ENCODE results near the gene SACM1L. TPM values are rescaled to one million over a fixed set of nuclear protein-coding genes. Genes with fewer than 3 reads are reported as not detected.
A peak's percentile ranks its signal among the peaks of the same experiment; 100 is the strongest.

Gene SACM1L
- total and polyA plus RNA-seq, 2 of the 4 experiments (the other 2 are of a cell fraction): 19.0 to 40.9 TPM

DNA sequence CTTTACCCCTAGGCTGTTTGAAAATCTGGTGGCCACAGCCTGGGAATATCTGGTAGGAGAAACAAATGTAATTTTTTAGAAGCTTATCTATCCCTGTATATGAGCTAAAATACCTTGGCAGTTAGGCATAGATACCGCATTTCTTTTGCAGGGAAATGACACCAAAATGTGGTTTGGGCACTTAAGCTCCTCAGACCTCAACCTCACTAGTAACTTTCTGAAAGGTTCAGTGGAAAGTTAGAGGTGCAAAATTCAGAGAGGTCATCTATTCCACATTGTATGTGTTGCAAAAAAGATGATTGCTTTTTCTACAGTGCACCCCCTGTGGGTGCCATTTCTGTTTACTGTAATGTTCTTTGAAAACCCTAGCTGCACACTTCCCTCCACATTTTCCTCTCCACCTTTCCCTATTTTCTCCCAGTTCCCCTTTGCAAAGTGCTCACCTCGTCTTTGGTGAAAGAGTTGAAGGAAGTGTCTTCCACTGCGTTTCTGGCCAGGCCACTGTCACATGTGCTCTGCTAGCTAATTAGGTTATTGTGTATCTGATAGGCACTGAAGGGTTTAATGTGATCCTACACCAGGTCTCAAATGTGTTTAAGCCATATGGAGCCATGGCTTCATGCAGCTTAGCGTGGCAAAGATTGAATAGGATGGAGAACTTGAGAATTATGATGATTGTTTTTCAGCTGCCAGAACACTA lies 1.3 kb downstream of the SACM1L start:
- ATAC-seq (ENCODE audit: low read depth) (no peak), DNase-seq (no peak)
- BruUV-seq (replicated peaks): no TSS peak
- dilution Hi-C loops (cut with HindIII; ENCODE audit: low sequenced_read_pairs, unreplicated experiment) (no loop called here), intact Hi-C loops (cut with micrococcal nuclease) (loop anchor here (5.0 kb wide), 1 partner anchor 37 kb away; no protein-coding TSS in a partner anchor), in situ Hi-C loops (cut with MboI; ENCODE audit: low sequenced_read_pairs) (no loop called here)
- Histone ChIP-seq H2AFZ (replicated peaks; ENCODE audit: low read length, poor library complexity) (no peak overlapping the region), H3K9ac (ENCODE audit: low read depth, low read length) (peak overlapping the region; percentile 99), H3K9me3 (ENCODE audit: control insufficient read depth, insufficient read depth, low read length) (no peaks in the 10 kb centered on the region), H4K20me1 (ENCODE audit: insufficient read depth, low read length) (peaks cover 33% of the 10 kb centered on the region; the same call in 1 of the 2 replicates), H3K4me1 (ENCODE audit: control insufficient read depth, insufficient read depth, low read length) (peaks cover 5% of the 10 kb centered on the region), H4K8ac (ENCODE audit: low read depth in 2 of 2, low read length in 2 of 2) (peak overlapping the region in 1 of 2 experiments; percentile 33; a peak in 1 of 4 replicates), H3K18ac (ENCODE audit: low read depth, low read length) (no peak overlapping the region), H2AK5ac (ENCODE audit: low read depth, low read length) (peak overlapping the region; percentile 7; the same call in 1 of the 2 replicates), H3K23ac (ENCODE audit: low read depth, low read length) (peak overlapping the region; percentile 54), H2BK120ac (ENCODE audit: low read depth, low read length) (no peak overlapping the region), H3K4me3 (ENCODE audit: insufficient read depth, low read depth, low read length) (peak overlapping the region; percentile 67), H4K91ac (ENCODE audit: insufficient read depth, low read depth, low read length) (0 out of 2 replicates have a peak overlapping the region, but pooled peaks have one; percentile 27), H4K5ac (ENCODE audit: low read depth, low read length) (no peak overlapping the region), H3K79me1 (ENCODE audit: low read depth in 1 of 2, low read length in 2 of 2) (peaks cover 18 to 42% of the 10 kb centered on the region in 2 experiments), H3K9me1 (ENCODE audit: insufficient read depth, low read length) (peaks cover 11% of the 10 kb centered on the region; the same call in 1 of the 2 replicates), H3K27ac (ENCODE audit: insufficient read depth, low read length) (peak overlapping the region; percentile 48; the same call in 1 of the 2 replicates), H3K36me3 (ENCODE audit: control insufficient read depth, insufficient read depth, low read length) (no peaks in the 10 kb centered on the region; the same call in 1 of the 2 replicates), H2AK9ac (replicated peaks; ENCODE audit: low read depth, low read length, poor library complexity) (peak overlapping the region; percentile 75), H2BK15ac (ENCODE audit: low read depth, low read length) (no peak overlapping the region), H2BK5ac (ENCODE audit: low read depth, low read length, poor library complexity, severe bottlenecking) (peak overlapping the region; percentile 68), H3K27me3 (ENCODE audit: control insufficient read depth, insufficient read depth, low read length) (no peaks in the 10 kb centered on the region), H2BK20ac (ENCODE audit: low read depth, low read length) (no peak overlapping the region), H3K4me2 (ENCODE audit: low read depth, low read length) (peak overlapping the region; percentile 99), H3K4ac (ENCODE audit: low read depth, low read length) (peak overlapping the region; percentile 11; the same call in 1 of the 2 replicates), H3K56ac (ENCODE audit: extremely low read depth, insufficient read depth, low read length) (0 out of 2 replicates have a peak overlapping the region, but pooled peaks have one; percentile 38), H3K14ac (replicated peaks; ENCODE audit: low read depth, low read length) (peak overlapping the region; percentile 84)
- ChIA-PET CTCF (interaction anchor here (0.6 to 1.3 kb wide), 4 partner anchors 31 to 693 kb away, joined by 3 to 6 read pairs (median 4); no protein-coding TSS in a partner anchor), POLR2A (ENCODE audit: unreplicated experiment) (interaction anchor here (0.6 kb wide), 1 partner anchor 678 kb away, joined by 3 read pairs; no protein-coding TSS in a partner anchor)
- WGBS, 2 experiments (ENCODE audit: extremely low coverage in 2 of 2, insufficient read length in 1 of 2): no CpG with 5 or more reads among the region's 4 CpGs
- no peak for TF ChIP-seq ELK1 (IDR thresholded peaks at IDR 0.05; ENCODE audit: borderline replicate concordance, low read depth, low read length)

Measured in IMR-90 (cell line).